SIG-M5 (cell line): ENCODE data around the gene ACOXL.
"Not testable (repeated sequence)": the region's sequence is repeated elsewhere in the genome, so short reads cannot be mapped to it uniquely, and the experiment has no call there.

Source experiments
- DNase-seq: peaks from one replicate; lab custom pipeline; 2025; lab: John Stamatoyannopoulos, UW

ACOXL gene

GRCh38 chr2:110732422-110733413 lies at the start of gene ACOXL:
ACOXL (plus strand) TSS chr2:110732573; CDS start chr2:110768390, 35,817 bp downstream.
- no peak for DNase-seq

- no peak for DNase-seq
Measured at GRCh38 chr2:110682872-110683271, 49.5 kb upstream of the ACOXL start.

GRCh38 chr2:110687775-110688484 lies 44.4 kb upstream of the ACOXL start:
- DNase-seq: not testable (repeated sequence)

GRCh38 chr2:110688594-110689091 lies 43.7 kb upstream of the ACOXL start:
- no peak for DNase-seq

GRCh38 chr2:110690083-110690965 lies 42.0 kb upstream of the ACOXL start:
- DNase-seq: no peak

- DNase-seq: no peak
Measured at GRCh38 chr2:110691612-110692258, 40.6 kb upstream of the ACOXL start.

- DNase-seq: not testable (repeated sequence)
Measured at GRCh38 chr2:110695146-110695898, 37.1 kb upstream of the ACOXL start.

- not testable (repeated sequence) for DNase-seq
Measured at GRCh38 chr2:110698253-110698652, 34.1 kb upstream of the ACOXL start.

- DNase-seq: no peak
Measured at GRCh38 chr2:110702514-110703380, 29.6 kb upstream of the ACOXL start.

GRCh38 chr2:110707386-110707965 lies 24.9 kb upstream of the ACOXL start:
- DNase-seq: no peak

GRCh38 chr2:110708455-110708854 lies 23.9 kb upstream of the ACOXL start:
- no peak for DNase-seq

GRCh38 chr2:110712737-110713136 lies 19.6 kb upstream of the ACOXL start:
- no peak for DNase-seq

GRCh38 chr2:110713513-110714362 lies 18.6 kb upstream of the ACOXL start:
- DNase-seq: no peak

- DNase-seq: no peak
Measured at GRCh38 chr2:110714452-110715224, 17.7 kb upstream of the ACOXL start.

- DNase-seq: no peak
Measured at GRCh38 chr2:110716959-110717645, 15.3 kb upstream of the ACOXL start.

- DNase-seq: no peak
Measured at GRCh38 chr2:110717734-110718133, 14.6 kb upstream of the ACOXL start.

GRCh38 chr2:110718382-110718781 lies 14.0 kb upstream of the ACOXL start:
- DNase-seq: no peak
